RWPE2 (cell line): ENCODE measurements around the gene CD300H.
"Not testable (repeated sequence)": the region's sequence is repeated elsewhere in the genome, so short reads cannot be mapped to it uniquely, and the experiment has no call there.

ENCODE experiments used
- ATAC-seq: fragments of 200-7000 bp; cut with Tn5 transposase; 3 replicates; pipeline ENCODE4 v1.9.1; 2021; ENCODE audit warnings: low read depth
- DNase-seq: peaks from one replicate; pipeline ENCODE4 v3.0.0-alpha.2; 2020; ENCODE audit warnings: low spot score
- H3K27ac ChIP-seq: fragments of 450-650 bp; 2 replicates; pipeline ENCODE4 v1.5.1; 2017; ENCODE audit warnings: mild to moderate bottlenecking; ENCODE audit not compliant: poor library complexity, severe bottlenecking
- H3K27me3 ChIP-seq: fragments of 250-450 bp; sonication (Bioruptor Pico); 2 replicates; pipeline ENCODE4 v1.5.1; 2021; ENCODE audit warnings: mild to moderate bottlenecking, moderate library complexity; ENCODE audit not compliant: insufficient read depth, poor library complexity, severe bottlenecking
- H3K36me3 ChIP-seq: fragments of 250-450 bp; sonication (Bioruptor Pico); 2 replicates; pipeline ENCODE4 v1.5.1; 2020; ENCODE audit warnings: low read depth, mild to moderate bottlenecking, moderate library complexity
- H3K4me1 ChIP-seq: fragments of 250-450 bp; sonication (Bioruptor Pico); 2 replicates; pipeline ENCODE4 v1.5.1; 2021; ENCODE audit warnings: mild to moderate bottlenecking, moderate library complexity; ENCODE audit not compliant: insufficient read depth, poor library complexity, severe bottlenecking
- H3K4me3 ChIP-seq: fragments of 250-450 bp; sonication (Bioruptor Pico); 2 replicates; pipeline ENCODE4 v1.5.1; 2021; ENCODE audit warnings: mild to moderate bottlenecking, moderate library complexity; ENCODE audit not compliant: severe bottlenecking
- H3K9me3 ChIP-seq: fragments of 250-450 bp; sonication (Bioruptor Pico); 2 replicates; pipeline ENCODE4 v1.5.1; 2021; ENCODE audit warnings: mild to moderate bottlenecking, moderate library complexity; ENCODE audit not compliant: severe bottlenecking
- TF ChIP-seq, protein P1 (sequence below): fragments of 450-650 bp; IDR thresholded peaks from one replicate; pipeline ENCODE4 v1.5.1; 2017; ENCODE audit warnings: mild to moderate bottlenecking, moderate library complexity; ENCODE audit not compliant: poor library complexity, severe bottlenecking

The CD300H gene

DNA sequence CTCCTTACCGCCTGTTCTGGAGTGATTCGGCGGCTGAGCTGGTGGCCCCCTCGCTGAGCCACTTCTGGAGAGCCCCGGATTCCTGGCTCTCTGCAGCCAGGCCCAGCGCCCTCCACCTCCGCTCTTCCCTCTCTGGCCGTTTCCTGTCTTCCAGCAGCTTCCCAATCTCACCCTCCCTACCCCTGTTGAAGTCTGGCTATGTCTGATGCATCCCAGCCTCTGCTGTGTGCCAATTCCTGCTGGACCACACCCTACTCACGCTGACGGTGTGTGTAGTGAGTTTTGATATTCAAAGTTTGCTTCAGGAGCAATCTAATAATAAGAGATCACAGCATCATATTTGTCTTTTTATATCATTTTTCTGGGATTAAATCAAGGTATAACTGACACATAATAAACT lies 15.3 kb upstream of the CD300H start:
- no peaks in the 10 kb centered on the region for H3K9me3 ChIP-seq
- TF ChIP-seq, protein P1, sequence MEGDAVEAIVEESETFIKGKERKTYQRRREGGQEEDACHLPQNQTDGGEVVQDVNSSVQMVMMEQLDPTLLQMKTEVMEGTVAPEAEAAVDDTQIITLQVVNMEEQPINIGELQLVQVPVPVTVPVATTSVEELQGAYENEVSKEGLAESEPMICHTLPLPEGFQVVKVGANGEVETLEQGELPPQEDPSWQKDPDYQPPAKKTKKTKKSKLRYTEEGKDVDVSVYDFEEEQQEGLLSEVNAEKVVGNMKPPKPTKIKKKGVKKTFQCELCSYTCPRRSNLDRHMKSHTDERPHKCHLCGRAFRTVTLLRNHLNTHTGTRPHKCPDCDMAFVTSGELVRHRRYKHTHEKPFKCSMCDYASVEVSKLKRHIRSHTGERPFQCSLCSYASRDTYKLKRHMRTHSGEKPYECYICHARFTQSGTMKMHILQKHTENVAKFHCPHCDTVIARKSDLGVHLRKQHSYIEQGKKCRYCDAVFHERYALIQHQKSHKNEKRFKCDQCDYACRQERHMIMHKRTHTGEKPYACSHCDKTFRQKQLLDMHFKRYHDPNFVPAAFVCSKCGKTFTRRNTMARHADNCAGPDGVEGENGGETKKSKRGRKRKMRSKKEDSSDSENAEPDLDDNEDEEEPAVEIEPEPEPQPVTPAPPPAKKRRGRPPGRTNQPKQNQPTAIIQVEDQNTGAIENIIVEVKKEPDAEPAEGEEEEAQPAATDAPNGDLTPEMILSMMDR, result no peak
- H3K4me1 ChIP-seq, result no peaks in the 10 kb centered on the region
- no peaks in the 10 kb centered on the region for H3K27me3 ChIP-seq
- no peak overlapping the region for H3K27ac ChIP-seq
- DNase-seq, result no peak
- ATAC-seq, result no peak
- no peak overlapping the region for H3K4me3 ChIP-seq
- no peaks in the 10 kb centered on the region for H3K36me3 ChIP-seq

DNA sequence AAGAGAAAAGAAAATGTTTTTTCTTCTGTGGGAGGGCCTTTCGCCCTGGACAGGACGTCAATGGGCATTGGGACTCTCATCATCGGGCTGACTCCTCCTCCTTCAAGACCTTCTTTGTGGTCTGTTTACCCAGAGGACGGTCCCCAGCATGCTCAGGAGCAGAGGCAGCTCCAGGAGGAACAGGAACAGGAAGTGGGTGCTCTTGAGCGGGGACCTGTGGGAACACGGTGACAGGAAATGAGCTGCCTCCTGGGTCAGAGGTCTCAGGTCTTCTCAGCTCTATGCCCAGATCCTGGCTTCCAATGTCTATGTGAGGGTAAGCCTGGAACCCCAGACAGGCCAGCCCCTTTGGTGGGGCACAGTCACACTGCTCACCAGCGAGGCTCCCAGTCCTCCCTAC lies 12.6 kb upstream of the CD300H start:
- Histone ChIP-seq H3K4me3 (no peak overlapping the region), H3K36me3 (no peaks in the 10 kb centered on the region), H3K27me3 (no peaks in the 10 kb centered on the region), H3K4me1 (no peaks in the 10 kb centered on the region), H3K9me3 (no peaks in the 10 kb centered on the region), H3K27ac (no peak overlapping the region)
- no peak for ATAC-seq
- no peak for DNase-seq
- TF ChIP-seq, protein P1, result no peak

DNA sequence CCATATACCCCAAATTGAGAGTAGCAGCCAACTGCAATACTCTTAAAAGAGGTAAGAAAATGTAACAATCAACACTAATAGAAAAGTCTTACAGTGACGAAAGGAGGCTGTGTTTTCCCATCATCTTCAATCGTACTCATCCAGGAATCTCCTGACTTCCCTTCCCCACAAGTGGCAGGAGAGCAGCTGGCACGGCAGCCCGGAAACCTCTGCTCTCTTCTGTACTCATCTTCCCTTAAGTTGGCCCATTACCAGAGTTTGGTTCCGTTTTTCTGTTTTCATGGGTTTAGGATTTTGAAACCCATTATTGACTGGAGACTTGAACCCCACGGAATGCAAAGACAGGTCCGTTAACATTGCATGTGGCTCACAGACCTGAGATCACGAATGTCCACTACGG lies 11.7 kb upstream of the CD300H start:
- no peak for ATAC-seq
- DNase-seq, result no peak
- H3K9me3 ChIP-seq, result no peaks in the 10 kb centered on the region
- no peaks in the 10 kb centered on the region for H3K36me3 ChIP-seq
- no peaks in the 10 kb centered on the region for H3K4me1 ChIP-seq
- H3K27ac ChIP-seq, result no peak overlapping the region
- no peak overlapping the region for H3K4me3 ChIP-seq
- no peaks in the 10 kb centered on the region for H3K27me3 ChIP-seq
- TF ChIP-seq, protein P1, result no peak

DNA sequence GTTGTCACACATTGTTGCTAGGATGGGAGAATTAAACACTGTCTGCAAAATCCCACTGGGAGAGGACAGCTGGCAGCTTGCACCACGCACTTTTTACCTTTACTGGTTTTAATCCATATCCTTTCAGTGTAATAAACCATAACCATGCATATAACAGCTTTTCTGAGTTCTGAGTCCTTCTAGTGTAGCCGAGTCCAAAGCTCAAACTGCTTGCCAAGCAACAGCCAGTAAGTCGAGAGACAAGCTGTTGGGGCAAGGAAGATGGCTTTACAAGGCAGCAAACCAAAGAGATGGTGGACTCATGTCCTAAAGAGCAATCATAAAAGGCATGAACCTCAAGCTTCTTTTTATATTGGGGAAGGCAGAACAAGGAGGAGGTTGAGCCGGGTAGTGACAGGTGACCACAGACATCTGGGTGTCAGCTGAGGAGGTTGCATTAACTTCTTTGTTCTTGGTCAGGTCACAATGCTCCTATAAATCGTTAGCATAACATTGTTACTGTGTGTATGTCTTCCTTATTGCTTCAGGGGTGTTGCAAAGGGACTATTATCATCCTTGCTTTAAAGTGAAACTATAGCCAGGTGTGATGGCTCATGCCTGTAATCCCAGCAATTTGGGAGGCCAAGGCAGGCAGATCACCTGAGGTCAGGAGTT lies 7.3 kb upstream of the CD300H start:
- ATAC-seq, result no peak
- Histone ChIP-seq H3K27ac (no peak overlapping the region), H3K9me3 (no peaks in the 10 kb centered on the region), H3K4me3 (no peak overlapping the region), H3K36me3 (no peaks in the 10 kb centered on the region), H3K4me1 (peaks cover 4% of the 10 kb centered on the region), H3K27me3 (no peaks in the 10 kb centered on the region)
- TF ChIP-seq, protein P1, result no peak
- no peak for DNase-seq

DNA sequence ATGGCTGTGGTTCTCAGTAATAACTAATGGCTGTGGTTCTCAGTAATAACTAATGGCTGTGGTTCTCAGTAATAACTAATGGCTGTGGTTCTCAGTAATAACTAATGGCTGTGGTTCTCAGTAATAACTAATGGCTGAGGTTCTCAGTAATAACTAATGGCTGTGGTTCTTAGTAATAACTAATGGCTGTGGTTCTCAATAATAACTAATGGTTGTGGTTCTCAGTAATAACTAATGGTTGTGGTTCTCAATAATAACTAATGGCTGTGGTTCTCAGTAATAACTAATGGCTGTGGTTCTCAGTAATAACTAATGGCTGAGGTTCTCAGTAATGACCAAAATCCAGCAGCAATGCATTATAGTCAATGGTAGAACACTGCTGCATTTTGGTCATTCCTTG lies 6.3 kb upstream of the CD300H start:
- not testable (repeated sequence) for H3K27ac ChIP-seq, H3K4me3 ChIP-seq, DNase-seq, H3K36me3 ChIP-seq, H3K4me1 ChIP-seq, ATAC-seq, H3K27me3 ChIP-seq, H3K9me3 ChIP-seq
